ENCODE data around the gene UBE2K.
"Not testable (repeated sequence)": the region's sequence is repeated elsewhere in the genome, so short reads cannot be mapped to it uniquely, and the experiment has no call there.

The UBE2K gene

GRCh38 chr4:39698424-39699009, 581 bp downstream of the UBE2K start:
- peak in 2 of 4 experiments; percentile 28 to 38 for DNase-seq

DNA sequence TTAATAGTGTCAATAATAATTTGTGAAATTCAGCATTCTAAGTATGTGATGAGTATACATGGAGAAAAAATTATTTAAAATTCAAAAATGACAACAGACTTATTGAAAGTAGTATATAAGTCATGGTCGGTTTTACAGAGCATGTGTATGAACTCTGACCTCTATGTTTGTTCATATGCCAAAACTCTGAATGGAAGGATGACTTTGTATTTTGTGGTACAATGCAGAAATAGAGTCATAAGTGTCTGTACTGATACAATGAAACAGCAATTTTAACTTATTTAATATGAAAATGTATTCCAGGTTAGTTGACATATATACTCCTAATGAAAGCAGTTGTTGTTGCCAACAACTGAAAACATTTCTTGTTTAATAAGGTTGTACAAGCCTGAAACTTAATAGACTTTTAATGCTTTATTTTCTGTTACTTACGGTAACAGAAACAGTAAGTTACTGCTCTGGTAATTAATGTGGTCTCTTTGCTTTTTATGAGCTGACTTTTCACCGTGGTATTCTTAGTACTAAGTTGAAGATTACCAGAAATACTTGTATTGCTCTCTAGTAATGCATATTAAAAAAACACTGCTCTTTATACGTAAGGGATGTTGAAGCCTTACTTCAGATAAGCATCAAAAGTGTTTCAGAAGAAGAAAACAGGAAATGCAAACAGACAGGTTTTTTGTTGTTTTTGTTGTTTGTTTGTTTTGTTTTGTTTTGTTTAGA, 1.9 kb downstream of the UBE2K start:
- no peak for DNase-seq

- DNase-seq = no peak
Measured at GRCh38 chr4:39700554-39700953, 2.6 kb downstream of the UBE2K start.

- DNase-seq = no peak
Measured at GRCh38 chr4:39702716-39703115, 4.8 kb downstream of the UBE2K start.

GRCh38 chr4:39704789-39705188, 6.9 kb downstream of the UBE2K start:
- DNase-seq = not testable (repeated sequence)

DNA sequence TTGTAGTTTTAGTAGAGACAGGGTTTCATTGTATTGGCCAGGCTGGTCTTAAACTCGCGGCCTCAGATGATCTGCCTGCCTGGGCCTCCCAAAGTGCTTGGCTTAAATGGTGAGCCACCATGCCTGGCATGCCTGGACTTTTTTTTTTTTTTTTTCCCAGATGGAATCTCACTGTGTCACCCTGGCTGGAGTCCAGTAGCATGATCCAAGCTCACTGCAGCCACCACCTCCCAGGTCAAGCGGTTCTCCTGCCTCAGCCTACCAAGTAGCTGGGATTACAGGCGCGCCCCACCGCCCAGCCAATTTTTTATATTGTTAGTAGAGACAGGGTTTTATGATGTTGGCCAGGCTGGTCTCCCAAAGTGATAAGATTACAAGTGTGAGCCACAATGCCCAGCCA, 8.4 kb downstream of the UBE2K start:
- DNase-seq = no peak

GRCh38 chr4:39706741-39707511, 9.0 kb downstream of the UBE2K start:
- no peak for DNase-seq

- no peak for DNase-seq
Measured at GRCh38 chr4:39710098-39710896, 12.4 kb downstream of the UBE2K start.

GRCh38 chr4:39712819-39713607, 15.1 kb downstream of the UBE2K start:
- DNase-seq = no peak

DNA sequence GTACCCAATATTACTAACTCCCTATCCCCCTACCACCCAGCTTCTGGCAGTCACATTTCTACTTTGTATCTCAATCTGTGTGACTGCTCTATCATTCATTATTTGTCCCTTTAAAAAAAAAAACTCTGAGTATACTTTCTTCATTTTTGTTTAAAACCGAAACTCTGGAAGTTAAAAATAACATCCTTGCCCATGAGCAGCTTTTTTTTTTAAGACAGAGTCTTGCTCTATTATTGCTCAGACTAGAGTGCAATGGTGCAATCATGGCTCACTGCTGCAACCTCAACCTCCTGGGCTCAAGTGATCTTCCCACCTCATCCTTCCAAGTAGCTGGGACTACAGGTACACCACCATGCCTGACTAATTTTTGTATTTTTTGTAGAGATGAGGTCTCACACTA, 15.8 kb downstream of the UBE2K start:
- DNase-seq = no peak

- DNase-seq = no peak
Measured at GRCh38 chr4:39714166-39714565, 16.2 kb downstream of the UBE2K start.

GRCh38 chr4:39715788-39716187, 17.9 kb downstream of the UBE2K start:
- no peak for DNase-seq

GRCh38 chr4:39716356-39716755, 18.4 kb downstream of the UBE2K start:
- DNase-seq = no peak

DNA sequence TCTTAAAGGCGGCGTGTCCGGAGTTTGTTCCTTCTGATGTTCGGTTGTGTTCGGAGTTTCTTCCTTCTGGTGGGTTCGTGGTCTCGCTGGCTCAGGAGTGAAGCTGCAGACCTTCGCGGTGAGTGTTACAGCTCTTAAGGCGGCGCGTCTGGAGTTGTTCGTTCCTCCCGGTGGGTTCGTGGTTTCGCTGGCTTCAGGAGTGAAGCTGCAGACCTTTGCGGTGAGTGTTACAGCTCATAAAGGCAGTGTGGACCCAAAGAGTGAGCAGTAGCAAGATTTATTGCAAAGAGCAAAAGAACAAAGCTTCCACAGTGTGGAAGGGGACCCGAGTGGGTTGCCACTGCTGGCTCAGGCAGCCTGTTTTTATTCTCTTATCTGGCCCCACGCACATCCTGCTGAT, 19.8 kb downstream of the UBE2K start:
- not testable (repeated sequence) for DNase-seq

- no peak for DNase-seq
Measured at GRCh38 chr4:39718366-39719323, 20.7 kb downstream of the UBE2K start.

DNA sequence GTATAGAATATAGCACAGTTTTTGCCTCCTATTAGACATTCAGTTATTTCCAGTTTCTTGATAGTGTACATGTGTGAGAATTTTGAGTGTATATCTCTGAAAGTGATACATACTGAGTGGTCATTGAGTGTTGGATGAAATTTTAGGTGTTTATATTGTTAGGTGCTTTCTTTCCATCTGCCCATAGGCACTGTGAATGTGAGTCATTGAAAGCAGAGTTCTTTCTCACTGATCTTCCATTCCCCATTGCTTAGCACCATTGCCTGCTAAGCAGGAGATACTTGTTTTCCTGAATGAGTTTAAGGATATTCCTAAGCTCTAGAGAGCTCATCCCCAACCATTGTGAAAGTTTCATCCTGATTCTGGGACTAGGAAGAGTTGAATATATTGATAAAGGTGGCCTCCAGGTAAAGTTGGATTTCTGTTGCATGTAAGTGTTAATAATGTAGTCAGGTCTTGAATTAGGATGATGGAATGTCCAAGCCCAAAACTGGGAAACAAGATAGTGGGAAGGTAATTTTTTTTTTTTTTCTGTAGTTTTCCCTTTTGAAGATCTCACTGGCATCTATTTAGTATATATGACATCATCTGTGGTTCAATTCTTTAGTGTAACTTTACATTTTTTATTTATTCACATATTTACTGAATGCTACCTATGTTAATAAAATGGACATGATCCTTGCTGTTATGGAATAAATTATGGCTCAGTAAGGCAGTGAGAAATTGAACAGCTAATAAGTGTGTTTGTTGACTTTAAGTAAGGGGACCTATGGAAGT, 22.1 kb downstream of the UBE2K start:
- no peak for DNase-seq

- DNase-seq = not testable (repeated sequence)
Measured at GRCh38 chr4:39721273-39721672, 23.3 kb downstream of the UBE2K start.

DNA sequence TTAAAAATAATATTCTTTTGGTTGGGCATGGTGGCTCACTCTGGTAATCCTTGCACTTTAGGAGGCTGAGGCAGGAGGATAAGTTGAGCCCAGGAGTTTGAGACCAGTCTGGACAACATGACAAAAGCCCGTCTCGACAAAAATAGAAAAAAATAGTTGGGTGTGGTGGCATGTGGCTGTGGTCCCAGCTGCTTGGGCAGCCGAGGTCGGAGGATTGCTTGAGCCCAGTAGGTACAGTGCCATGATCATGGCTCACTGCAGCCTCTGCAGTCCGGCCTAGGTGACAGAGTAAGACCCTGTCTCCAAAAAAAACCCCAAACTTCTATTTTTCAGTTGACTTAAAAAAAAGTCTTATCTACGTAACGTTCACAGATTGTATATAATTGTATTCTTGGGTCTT, 23.9 kb downstream of the UBE2K start:
- DNase-seq = no peak

DNA sequence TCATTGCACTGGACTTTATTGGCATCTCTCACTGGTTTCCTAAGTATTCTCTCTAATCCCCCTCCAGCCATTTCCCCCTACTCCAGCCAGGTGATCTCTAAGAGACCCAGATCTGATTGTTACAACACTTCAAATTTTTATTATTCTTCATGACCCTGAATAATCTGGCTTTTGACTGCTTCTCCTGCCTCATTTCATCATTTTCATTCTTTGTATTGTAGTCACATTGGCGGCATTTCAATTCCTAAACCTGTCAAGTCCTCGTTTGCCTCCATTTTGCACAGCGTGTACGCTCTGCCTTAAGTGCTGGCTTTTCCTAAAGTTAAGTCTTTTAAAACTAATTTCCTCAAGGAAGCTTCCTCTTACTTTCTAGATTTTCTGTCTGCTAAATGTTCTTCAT, 31.6 kb downstream of the UBE2K start:
- DNase-seq = no peak

DNA sequence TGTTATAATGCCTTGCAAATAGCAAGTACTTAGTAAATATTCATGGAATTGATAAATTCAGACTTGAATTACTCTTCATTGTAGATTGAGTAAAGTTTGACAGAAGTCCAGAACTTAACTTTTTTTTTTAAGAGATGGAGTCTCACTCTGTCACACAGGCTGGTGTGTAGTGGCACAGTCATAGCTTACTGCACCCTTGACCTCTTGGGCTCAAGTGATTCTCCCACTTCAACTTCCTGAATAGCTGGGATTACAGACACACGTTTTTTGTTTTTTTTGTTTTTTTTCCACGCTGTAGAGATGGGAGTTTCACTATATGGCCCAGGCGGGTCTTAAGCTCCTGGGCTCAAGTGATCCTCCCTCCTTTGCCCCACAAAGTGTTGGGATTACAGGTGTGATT, 32.1 kb downstream of the UBE2K start:
- DNase-seq = no peak

Data from activated naive CD4-positive, alpha-beta T cell (primary cell).